Stimulated activated CD4-positive, alpha-beta T cell treated with anti-CD3 and anti-CD28 coated beads, Interleukin-12 subunit alpha, Interleukin-12 subunit beta, amount 100 ng/mL, for 48 hours (primary cell): Measurements from ENCODE around the gene UGT2A3.

Source experiments
- DNase-seq, 3 donors: peaks; one replicate each; pipeline ENCODE4 v3.0.0-alpha.2; 2020; ENCODE audit warnings: low read depth in 2 of 3, low spot score in 1 of 3

Gene UGT2A3

DNA sequence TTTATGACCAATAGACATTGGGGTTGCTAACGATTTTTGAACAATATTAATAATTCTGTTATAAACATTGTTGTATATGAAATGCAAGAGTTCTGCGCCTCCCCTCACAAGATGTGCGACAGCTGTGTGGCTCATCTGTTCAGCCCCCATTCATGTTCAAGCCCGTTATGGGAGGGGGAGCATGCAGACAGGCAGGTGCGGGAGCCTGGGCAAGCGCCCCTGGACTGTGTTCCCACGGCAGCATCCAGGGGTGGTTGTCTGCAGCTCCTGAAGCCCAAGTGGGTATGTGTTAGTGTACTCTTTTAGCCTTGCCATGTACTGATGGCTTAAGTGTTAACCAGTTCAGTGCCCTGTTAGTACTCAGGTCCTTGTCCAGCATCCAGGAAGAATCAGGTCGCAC lies 34.6 kb downstream of the UGT2A3 start:
- DNase-seq, result no peak

DNA sequence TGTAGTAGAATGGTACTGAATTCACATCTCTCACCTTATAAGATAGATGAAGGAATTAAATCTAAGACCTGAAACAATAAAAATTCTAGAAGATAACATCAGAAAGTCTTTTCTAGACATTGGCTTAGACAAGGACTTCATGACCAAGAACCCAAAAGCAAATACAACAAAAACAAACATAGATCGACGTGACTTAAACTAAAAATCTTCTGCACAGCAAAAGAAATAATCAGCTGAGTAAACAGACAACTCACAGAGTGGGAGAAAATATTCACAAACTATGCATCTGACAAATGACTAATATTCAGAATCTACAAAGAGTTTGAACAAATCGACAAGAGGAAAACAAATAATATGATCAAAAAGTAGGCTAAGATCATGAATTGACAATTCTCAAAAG lies 38.8 kb downstream of the UGT2A3 start:
- no peak for DNase-seq

DNA sequence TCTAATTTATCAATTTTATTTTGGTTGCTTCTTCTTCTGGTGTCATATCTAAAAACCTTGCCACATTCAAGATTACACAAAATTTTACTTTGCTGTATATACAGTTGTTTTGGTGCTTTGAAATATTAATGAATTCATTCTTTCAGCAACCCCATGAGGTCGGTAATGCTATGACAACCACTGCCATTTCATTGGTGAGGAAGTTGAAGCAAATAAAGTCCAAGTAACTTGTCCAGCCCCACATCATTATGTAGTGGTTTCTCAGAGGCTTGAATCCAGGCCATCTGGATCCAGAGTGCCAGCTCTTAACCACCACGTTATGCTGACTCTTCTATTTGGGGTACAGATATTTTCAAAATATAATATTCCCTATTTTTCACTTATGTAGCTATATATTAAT lies 42.2 kb downstream of the UGT2A3 start:
- DNase-seq, result no peak

GRCh38 chr4:68907788-68908700 lies 43.6 kb downstream of the UGT2A3 start:
- no peak for DNase-seq

DNA sequence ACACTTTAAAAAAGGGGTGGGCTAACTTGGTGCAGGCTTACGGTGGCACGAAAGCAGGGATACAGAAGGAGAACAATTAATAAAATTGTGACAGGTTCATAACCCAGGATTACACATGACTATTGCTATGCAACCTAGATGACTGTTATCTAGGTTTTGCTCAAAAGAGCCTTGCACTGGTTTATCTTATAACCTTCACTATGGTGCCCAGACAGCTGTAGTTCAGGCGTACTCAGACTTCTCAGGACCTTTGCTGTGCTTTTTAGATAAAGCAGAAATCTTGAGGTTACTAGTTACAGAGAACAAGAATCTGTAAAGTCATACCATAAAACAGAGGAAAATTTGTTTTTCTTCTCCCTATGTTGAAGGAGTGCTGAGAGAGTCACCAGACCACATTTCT lies 44.4 kb downstream of the UGT2A3 start:
- no peak for DNase-seq

- DNase-seq, result no peak
These were observed 44.8 kb downstream of the UGT2A3 start for GRCh38 chr4:68906780-68907137.

DNA sequence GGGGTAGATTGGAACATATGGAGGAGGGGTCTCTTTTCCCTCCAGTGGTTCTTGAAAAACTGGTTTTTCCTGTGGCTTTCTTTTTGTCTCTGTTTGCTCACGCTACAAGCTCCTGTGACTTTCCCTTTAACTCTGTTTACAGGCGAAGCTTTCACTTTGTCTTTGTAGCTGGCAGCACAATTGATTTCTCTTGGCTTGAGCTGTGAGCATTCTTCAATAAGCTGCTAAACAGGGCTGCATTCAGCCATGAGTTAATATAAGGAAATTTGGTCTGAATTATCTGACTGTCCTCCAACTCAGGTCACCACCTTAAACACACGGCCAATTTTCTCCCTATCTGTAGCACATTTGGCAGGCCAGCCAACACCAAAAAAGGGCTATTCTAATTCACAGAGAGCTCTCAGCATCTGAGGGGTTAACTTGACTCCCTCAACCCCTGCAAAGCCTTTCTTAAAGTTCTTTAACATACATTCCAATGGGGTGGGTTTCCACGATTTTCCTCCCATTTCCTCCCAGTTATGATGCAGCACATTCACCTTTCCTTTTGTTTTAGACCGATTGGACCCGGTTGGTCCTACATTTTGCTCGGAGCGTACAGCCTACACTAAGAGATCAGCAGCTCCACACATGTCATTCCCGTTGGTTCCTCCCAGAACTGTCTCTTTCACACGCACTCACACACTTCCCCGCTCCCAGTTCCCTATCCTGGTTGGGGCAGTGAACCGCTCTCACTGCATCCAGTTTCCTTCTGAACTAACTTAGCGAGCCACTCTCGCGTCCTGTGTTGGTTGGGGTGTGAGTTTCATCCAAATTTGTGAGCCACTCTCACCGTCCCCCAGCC lies 45.4 kb downstream of the UGT2A3 start:
- DNase-seq, result no peak

- DNase-seq, result no peak
These were observed 46.0 kb downstream of the UGT2A3 start for GRCh38 chr4:68905598-68905938.

GRCh38 chr4:68904786-68905185 lies 46.8 kb downstream of the UGT2A3 start:
- no peak for DNase-seq

DNA sequence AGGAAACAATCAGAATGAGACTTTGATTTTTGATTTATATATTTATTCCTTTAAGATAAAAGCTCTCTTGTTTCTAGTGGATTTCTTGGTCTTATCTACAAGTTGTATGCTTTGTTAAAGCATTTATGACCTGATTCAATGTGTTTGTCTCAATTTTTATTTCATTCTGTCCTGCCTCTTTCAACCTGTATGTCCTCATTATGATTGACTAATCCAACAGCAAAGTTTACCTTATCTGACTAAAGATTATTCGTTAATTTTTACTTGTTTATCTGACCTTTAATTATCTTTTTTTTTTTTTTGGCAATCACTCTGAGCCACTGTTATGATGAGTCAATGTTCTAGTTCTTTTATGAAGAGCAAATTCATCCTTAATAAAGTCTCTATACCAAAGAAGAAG lies 54.9 kb downstream of the UGT2A3 start:
- no peak for DNase-seq

DNA sequence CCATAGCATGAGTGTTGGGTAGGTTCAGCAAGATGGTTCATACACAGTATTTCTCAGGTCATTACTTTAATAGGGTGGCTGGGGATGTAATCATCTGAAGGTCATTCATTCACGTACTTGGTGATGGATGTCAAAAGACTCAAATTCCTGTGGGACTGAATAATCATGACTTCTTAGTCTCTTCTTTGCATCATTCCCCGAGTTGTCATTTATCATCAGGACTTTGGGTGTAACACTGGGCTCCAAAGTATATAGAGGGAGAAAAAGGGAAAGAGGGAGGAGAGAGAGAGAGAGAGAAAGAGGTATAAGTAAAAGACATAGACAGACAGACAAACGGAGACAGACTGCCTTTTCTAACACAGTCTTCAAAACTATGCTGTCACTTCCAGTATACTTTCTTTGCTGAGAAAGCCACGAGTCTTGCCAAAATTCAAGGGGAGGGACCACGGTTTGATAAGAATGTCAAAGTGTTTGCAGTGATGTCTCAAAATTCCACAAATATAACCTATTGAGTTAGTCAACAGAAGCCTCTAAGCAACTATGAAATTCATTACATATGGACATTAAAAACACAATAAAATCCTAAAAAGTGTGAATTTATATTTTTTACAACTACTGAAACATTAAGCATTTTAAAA lies 55.9 kb downstream of the UGT2A3 start:
- DNase-seq, result no peak

GRCh38 chr4:68892861-68893260 lies 58.7 kb downstream of the UGT2A3 start:
- DNase-seq, result no peak

DNA sequence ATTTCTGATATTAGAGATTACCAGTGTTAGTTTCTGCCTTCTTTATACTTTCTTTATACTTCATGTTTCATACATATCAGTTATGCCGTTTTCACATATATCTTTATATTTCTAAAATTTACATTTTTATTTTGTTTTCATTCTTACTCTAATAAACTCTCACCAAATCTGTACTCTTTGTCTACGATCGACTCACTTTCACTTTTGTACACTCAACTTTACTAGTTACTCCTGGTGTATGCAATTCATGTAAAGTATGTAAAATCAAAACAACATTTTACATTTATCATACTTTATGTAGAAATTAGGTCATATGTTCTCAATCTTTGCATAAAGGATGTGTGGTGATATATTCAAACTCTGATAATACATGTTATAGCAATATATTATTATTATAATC lies 59.9 kb downstream of the UGT2A3 start:
- DNase-seq, result no peak

DNA sequence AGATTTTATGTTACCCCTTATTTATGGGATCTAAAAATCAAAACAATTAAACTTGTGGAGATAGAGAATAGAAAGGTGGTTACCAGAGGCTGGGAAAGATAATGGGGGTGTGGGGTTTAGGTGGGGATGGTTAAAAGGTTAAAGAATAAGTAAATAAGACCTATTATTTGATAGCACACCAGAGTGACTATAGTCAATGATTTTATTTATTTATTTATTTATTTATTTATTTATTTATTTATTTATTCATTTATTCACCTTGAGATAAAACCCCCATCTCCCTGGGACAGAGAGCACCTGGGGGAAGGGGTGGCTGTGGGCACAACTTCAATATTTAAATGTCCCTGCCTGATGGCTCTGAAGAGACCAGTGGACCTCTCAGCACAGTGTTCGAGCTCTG lies 66.1 kb downstream of the UGT2A3 start:
- no peak for DNase-seq

- DNase-seq, result no peak
These were observed 67.7 kb downstream of the UGT2A3 start for GRCh38 chr4:68883870-68884269.
